WERI-Rb-1 (cell line): ENCODE measurements around the gene LHFPL5.

ENCODE experiments used
- DNase-seq: peaks from one replicate; pipeline ENCODE4 v3.0.0-alpha.2; 2020
- H3K27ac ChIP-seq: fragments of 250-450 bp; sonication (Bioruptor Pico); 2 replicates; pipeline ENCODE4 v1.5.1; 2020; ENCODE audit warnings: mild to moderate bottlenecking, moderate library complexity
- H3K27me3 ChIP-seq: fragments of 250-450 bp; sonication (Bioruptor Pico); 2 replicates; pipeline ENCODE4 v1.5.1; 2021; ENCODE audit warnings: mild to moderate bottlenecking, low read depth, moderate library complexity; ENCODE audit not compliant: insufficient read depth, severe bottlenecking
- H3K36me3 ChIP-seq: fragments of 250-450 bp; sonication (Bioruptor Pico); 2 replicates; pipeline ENCODE4 v1.5.1; 2020; ENCODE audit warnings: mild to moderate bottlenecking, moderate library complexity
- H3K4me3 ChIP-seq: 2 replicates; pipeline ENCODE4 v1.5.1; 2011; ENCODE audit warnings: low read depth, mild to moderate bottlenecking, control low read depth, low read length
- H3K9me3 ChIP-seq: fragments of 250-450 bp; sonication (Bioruptor Pico); 2 replicates; pipeline ENCODE4 v1.5.1; 2021; ENCODE audit warnings: mild to moderate bottlenecking, moderate library complexity; ENCODE audit not compliant: severe bottlenecking
- TF ChIP-seq, protein P1 (sequence below): IDR thresholded peaks from 2 replicates; pipeline ENCODE4 v1.5.1; 2011; ENCODE audit warnings: low read depth, mild to moderate bottlenecking, control low read depth, inconsistent platforms, low read length

Gene LHFPL5

DNA sequence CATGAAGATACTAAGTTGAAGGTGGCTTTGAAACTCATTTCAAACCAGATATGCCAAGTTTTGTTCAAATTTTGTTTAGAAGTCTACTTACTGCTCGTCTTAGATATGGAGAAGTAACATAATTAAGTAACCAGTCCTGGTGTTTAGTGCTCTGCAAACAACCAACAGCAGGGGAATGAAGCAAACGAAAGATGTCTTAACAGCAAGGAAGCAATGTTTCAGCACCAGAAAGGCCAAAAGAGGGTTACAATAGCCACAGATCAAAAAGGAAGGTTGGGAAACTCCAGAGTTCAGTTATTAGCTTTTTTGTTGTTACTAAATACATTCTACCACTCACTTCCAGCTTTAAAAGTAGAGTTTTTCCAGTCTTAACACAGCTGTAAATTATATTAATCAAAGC, 45.1 kb downstream of the LHFPL5 start:
- peaks cover 5% of the 10 kb centered on the region for H3K9me3 ChIP-seq
- no peak overlapping the region for H3K27ac ChIP-seq
- TF ChIP-seq, protein P1, sequence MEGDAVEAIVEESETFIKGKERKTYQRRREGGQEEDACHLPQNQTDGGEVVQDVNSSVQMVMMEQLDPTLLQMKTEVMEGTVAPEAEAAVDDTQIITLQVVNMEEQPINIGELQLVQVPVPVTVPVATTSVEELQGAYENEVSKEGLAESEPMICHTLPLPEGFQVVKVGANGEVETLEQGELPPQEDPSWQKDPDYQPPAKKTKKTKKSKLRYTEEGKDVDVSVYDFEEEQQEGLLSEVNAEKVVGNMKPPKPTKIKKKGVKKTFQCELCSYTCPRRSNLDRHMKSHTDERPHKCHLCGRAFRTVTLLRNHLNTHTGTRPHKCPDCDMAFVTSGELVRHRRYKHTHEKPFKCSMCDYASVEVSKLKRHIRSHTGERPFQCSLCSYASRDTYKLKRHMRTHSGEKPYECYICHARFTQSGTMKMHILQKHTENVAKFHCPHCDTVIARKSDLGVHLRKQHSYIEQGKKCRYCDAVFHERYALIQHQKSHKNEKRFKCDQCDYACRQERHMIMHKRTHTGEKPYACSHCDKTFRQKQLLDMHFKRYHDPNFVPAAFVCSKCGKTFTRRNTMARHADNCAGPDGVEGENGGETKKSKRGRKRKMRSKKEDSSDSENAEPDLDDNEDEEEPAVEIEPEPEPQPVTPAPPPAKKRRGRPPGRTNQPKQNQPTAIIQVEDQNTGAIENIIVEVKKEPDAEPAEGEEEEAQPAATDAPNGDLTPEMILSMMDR: no peak
- H3K27me3 ChIP-seq: no peaks in the 10 kb centered on the region
- no peak overlapping the region for H3K4me3 ChIP-seq
- DNase-seq: no peak
- H3K36me3 ChIP-seq: peaks cover 91% of the 10 kb centered on the region

DNA sequence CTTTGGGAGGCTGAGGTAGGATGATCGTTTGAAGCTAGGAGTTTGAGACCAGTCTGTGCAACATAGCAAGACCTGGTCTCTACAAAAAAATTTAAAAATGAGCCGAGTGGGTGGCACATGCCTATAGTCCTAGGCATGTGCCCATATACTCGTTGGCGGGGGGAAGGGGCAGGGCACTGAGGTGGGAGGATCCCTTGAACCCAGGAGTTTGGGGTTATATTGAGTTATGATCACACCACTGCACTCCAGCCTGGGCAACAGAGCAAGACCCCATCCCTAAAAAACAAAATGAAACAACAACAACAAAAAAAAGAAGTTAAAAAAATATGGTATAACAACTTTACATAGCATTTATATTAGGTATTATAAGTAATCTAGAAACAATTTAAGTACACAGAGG, 47.8 kb downstream of the LHFPL5 start:
- no peak for DNase-seq
- H3K27ac ChIP-seq: no peak overlapping the region
- no peak overlapping the region for H3K4me3 ChIP-seq
- peaks cover 5% of the 10 kb centered on the region for H3K9me3 ChIP-seq
- H3K36me3 ChIP-seq: peaks cover 98% of the 10 kb centered on the region
- no peaks in the 10 kb centered on the region for H3K27me3 ChIP-seq
- TF ChIP-seq, protein P1: no peak

GRCh38 chr6:35856250-35856649, 51.1 kb downstream of the LHFPL5 start:
- Histone ChIP-seq H3K4me3 (no peak overlapping the region), H3K27ac (no peak overlapping the region), H3K27me3 (no peaks in the 10 kb centered on the region), H3K36me3 (peaks cover 95% of the 10 kb centered on the region), H3K9me3 (no peaks in the 10 kb centered on the region)
- DNase-seq: no peak
- TF ChIP-seq, protein P1: no peak

GRCh38 chr6:35857853-35858252, 52.7 kb downstream of the LHFPL5 start:
- DNase-seq: no peak
- Histone ChIP-seq H3K27me3 (no peaks in the 10 kb centered on the region), H3K36me3 (peaks cover 95% of the 10 kb centered on the region), H3K4me3 (no peak overlapping the region), H3K9me3 (no peaks in the 10 kb centered on the region), H3K27ac (no peak overlapping the region)
- TF ChIP-seq, protein P1: no peak

DNA sequence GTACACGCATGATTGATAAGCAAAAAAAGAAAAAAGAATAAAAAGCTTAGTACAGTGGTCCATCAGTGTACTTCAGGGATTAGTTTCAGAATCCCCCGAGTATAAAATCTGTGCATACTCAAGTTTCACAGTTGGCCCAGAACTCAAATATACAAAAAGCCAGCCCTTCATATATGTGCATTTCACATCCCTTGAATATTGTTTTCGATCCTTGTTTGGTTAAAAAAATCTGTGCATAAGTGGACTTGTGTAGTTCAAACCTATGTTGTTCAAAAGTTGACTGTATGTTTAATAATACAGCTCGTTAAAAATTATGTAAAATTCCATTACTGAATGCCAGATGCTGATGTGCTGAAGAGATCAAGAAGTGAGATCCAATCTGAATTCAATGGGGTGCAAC, 54.2 kb downstream of the LHFPL5 start:
- Histone ChIP-seq H3K36me3 (peaks cover 91% of the 10 kb centered on the region), H3K27ac (no peak overlapping the region), H3K27me3 (no peaks in the 10 kb centered on the region), H3K4me3 (no peak overlapping the region), H3K9me3 (no peaks in the 10 kb centered on the region)
- no peak for DNase-seq
- TF ChIP-seq, protein P1: no peak
